ENCODE data around the gene NCDN. TPM values are rescaled to one million over a fixed set of nuclear protein-coding genes. Genes with fewer than 3 reads are reported as not detected.

NCDN gene
- total RNA-seq, 1 donor from 2014 or later: 24.8 TPM

GRCh38 chr1:35559317-35559944, 1.8 kb downstream of the NCDN start:
- ATAC-seq (no peak), DNase-seq (no peak)
- no peak for TF ChIP-seq CTCF (IDR thresholded peaks at IDR 0.05)
- Histone ChIP-seq H3K27ac (no peak overlapping the region), H3K9me3 (no peaks in the 10 kb centered on the region), H3K4me3 (no peak overlapping the region), H3K4me1 (peaks cover 28% of the 10 kb centered on the region), H3K36me3 (no peaks in the 10 kb centered on the region), H3K27me3 (no peaks in the 10 kb centered on the region)
- intact Hi-C loops (cut with DNase I): no loop called here

DNA sequence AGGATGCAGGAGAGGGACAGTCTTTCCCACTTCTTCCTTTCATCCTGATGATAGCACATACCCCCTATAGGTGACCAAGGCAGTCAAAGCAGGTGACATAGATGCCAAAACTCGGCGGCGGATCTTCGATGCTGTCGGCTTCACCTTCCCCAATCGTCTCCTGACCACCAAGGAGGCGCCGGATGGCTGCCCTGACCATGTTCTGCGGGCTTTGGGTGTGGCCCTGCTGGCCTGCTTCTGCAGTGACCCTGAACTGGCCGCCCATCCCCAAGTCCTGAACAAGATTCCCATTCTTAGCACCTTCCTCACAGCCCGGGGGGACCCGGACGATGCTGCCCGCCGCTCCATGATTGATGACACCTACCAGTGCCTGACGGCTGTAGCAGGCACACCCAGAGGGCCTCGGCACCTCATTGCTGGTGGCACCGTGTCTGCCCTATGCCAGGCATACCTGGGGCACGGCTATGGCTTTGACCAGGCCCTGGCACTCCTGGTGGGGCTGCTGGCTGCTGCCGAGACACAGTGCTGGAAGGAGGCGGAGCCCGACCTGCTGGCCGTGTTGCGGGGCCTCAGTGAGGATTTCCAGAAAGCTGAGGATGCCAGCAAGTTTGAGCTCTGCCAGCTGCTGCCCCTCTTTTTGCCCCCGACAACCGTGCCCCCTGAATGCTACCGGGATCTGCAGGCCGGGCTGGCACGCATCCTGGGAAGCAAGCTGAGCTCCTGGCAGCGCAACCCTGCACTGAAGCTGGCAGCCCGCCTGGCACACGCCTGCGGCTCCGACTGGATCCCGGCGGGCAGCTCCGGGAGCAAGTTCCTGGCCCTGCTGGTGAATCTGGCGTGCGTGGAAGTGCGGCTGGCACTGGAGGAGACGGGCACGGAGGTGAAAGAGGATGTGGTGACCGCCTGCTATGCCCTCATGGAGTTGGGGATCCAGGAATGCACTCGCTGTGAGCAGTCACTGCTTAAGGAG, 2.9 kb downstream of the NCDN start:
- H3K27me3 ChIP-seq: no peaks in the 10 kb centered on the region
- peaks cover 21% of the 10 kb centered on the region for H3K4me1 ChIP-seq
- TF ChIP-seq CTCF (IDR thresholded peaks at IDR 0.05): no peak
- ATAC-seq (no peak), DNase-seq (no peak)
- H3K36me3 ChIP-seq: no peaks in the 10 kb centered on the region
- intact Hi-C loops (cut with DNase I): loop anchor here (10.0 kb wide), 1 partner anchor 164 kb away; no protein-coding TSS in a partner anchor
- H3K4me3 ChIP-seq: no peak overlapping the region
- no peak overlapping the region for H3K27ac ChIP-seq
- H3K9me3 ChIP-seq: no peaks in the 10 kb centered on the region

DNA sequence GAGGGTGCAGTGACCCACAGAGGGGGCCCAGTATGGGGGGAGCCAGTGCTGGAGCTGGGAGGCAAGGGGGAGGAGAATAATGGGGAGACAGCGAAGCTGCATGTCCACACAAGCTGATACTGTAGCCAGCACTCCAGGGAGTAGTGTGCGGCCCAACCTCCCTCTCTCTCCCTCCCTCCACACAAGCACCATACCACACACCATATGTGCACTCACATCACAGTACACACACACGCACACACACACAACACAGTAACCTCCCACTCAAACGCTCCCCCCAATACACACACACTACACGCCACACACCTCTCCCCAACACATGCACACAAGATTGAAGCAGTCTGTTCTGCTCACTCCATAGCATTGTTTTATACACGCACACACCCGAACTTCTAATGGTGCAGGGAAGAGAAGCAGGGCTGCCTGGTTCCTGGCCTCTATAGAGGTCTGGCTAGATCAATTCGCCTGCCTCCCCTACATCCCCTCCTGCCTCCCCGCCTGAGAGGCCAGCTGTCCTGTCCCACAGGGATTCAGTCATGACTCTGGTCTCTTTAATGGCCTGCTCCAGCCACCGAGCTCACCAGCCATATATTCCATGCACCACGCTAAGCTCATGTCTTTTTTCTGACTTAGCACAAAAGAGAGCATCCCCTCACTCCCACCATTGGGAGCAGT, 3.8 kb downstream of the NCDN start:
- no peak for TF ChIP-seq CTCF (IDR thresholded peaks at IDR 0.05)
- H3K27me3 ChIP-seq: no peaks in the 10 kb centered on the region
- intact Hi-C loops (cut with DNase I): loop anchor here (10.0 kb wide), 1 partner anchor 163 kb away; no protein-coding TSS in a partner anchor
- no peak overlapping the region for H3K27ac ChIP-seq
- no peak overlapping the region for H3K4me3 ChIP-seq
- peaks cover 12% of the 10 kb centered on the region for H3K4me1 ChIP-seq
- ATAC-seq (no peak), DNase-seq (no peak)
- H3K36me3 ChIP-seq: no peaks in the 10 kb centered on the region
- H3K9me3 ChIP-seq: no peaks in the 10 kb centered on the region

DNA sequence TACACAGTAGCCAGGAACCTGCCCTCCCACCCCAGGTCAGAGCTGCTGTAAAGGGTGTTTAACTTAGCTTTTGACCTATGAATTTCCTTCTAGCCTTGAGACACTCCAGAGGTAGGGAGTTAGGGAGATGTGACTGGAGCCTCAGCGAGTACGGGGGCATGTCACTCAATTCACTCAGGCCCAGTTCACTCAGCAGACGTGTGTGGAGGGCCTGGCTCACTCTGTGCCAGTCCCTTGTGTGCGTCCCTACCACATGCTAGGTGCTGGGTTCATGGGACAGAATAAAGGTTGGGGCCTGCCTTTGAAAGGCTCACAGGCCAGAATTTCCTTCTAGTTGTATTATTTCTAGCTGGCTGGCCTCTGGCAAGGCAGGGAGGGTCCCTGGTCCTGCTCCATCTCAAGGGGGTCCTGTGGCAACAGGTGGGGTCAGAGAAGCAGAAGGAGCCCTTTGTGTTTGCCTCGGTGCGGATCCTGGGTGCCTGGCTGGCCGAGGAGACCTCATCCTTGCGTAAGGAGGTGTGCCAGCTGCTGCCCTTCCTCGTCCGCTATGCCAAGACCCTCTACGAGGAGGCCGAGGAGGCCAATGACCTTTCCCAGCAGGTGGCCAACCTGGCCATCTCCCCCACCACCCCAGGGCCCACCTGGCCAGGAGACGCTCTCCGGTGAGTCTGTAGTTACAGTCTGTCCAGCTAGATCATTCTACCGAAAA, 4.5 kb downstream of the NCDN start:
- H3K27me3 ChIP-seq: no peaks in the 10 kb centered on the region
- H3K27ac ChIP-seq: no peak overlapping the region
- no peaks in the 10 kb centered on the region for H3K36me3 ChIP-seq
- no peak for TF ChIP-seq CTCF (IDR thresholded peaks at IDR 0.05)
- H3K9me3 ChIP-seq: no peaks in the 10 kb centered on the region
- ATAC-seq (no peak), DNase-seq (no peak)
- intact Hi-C loops (cut with DNase I): loop anchor here (10.0 kb wide), 1 partner anchor 163 kb away; no protein-coding TSS in a partner anchor
- H3K4me1 ChIP-seq: peaks cover 10% of the 10 kb centered on the region
- H3K4me3 ChIP-seq: no peak overlapping the region

- DNase-seq (no peak), ATAC-seq (no peak)
- no peaks in the 10 kb centered on the region for H3K36me3 ChIP-seq
- H3K27me3 ChIP-seq: no peaks in the 10 kb centered on the region
- H3K4me1 ChIP-seq: peaks cover 8% of the 10 kb centered on the region
- no peak for TF ChIP-seq CTCF (IDR thresholded peaks at IDR 0.05)
- intact Hi-C loops (cut with DNase I): loop anchor here (10.0 kb wide), 1 partner anchor 162 kb away; no protein-coding TSS in a partner anchor
- H3K9me3 ChIP-seq: no peaks in the 10 kb centered on the region
- no peak overlapping the region for H3K4me3 ChIP-seq
- H3K27ac ChIP-seq: no peak overlapping the region
Measured at GRCh38 chr1:35563166-35563565, 5.6 kb downstream of the NCDN start.

All from upper lobe of right lung (tissue), 1 donor.